Neural progenitor cell (in vitro differentiated cells): ENCODE measurements around the gene SMARCAD1.

ENCODE experiments used
- CTCF ChIP-seq: fragments of 200-600 bp; sonication (generic); IDR thresholded peaks from 2 replicates; pipeline ENCODE4 v1.5.1; 2017; ENCODE audit warnings: antibody characterized with exemption, mild to moderate bottlenecking
- EZH2 ChIP-seq: fragments of 200-600 bp; sonication (generic); IDR thresholded peaks from 2 replicates; pipeline ENCODE4 v1.6.1; 2017; ENCODE audit warnings: antibody characterized with exemption, mild to moderate bottlenecking, moderate library complexity
- EZH2phosphoT487 ChIP-seq: fragments of 200-600 bp; sonication (generic); IDR thresholded peaks from 2 replicates; pipeline ENCODE4 v1.6.1; 2017; ENCODE audit warnings: antibody characterized with exemption

GRCh38 chr4:94333866-94334265 lies 126.2 kb downstream of the SMARCAD1 start:
- TF ChIP-seq CTCF, result no peak
- no peak for TF ChIP-seq EZH2phosphoT487
- TF ChIP-seq EZH2, result no peak
